ENCODE measurements around the gene RILP. TPM values are rescaled to one million over a fixed set of nuclear protein-coding genes. Genes with fewer than 3 reads are reported as not detected.
A peak's percentile ranks its signal among the peaks of the same experiment; 100 is the strongest.

Gene RILP
- total and polyA plus RNA-seq, 10 of the 15 experiments (the other 5 are each of a cell fraction or from before 2014, with no cell fraction given): 0.60 to 6.1 (median 3.3) TPM; not detected in 1

DNA sequence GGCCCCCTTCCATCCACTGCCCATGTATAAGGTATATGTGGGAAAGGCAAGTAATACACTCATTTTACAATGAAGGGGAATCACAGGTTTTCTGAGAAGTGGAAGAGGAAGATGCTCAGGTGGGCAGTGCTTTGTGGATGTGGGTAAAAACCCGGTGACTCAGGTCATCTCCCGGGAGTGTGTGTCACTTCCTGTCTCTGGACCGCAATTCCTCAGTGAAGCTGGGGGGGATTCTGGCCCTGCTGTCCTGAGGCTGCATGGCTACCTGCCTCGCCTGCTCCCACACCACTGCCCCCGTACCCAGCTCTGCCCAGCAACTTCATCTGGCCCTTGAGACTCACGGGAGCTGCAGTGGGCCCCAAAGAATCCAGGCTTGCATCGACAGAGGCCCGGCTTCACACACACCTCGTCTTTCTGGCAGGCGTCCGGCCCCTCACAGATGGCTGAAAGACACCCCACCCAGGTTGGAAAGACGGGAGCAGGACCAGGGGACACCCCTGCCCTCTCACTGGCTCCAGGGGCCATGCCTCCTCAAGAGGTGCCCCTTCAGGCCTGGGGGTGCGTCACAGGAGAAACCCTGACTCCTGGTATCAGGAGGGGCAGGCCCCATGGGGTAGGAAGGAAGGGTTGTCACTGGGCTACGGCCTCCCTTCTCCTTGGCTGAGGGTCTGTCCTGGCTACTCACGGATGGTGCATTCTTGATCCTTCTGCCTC is 5.0 kb downstream of the RILP start (continued):
- TF ChIP-seq JUND (IDR thresholded peaks at IDR 0.05; ENCODE audit: low read depth, low read length): peak; percentile 7; the same call in 1 of the 2 replicates
- peak; percentile 95 for TF ChIP-seq RUNX3 (IDR thresholded peaks at IDR 0.05; ENCODE audit: low read length)
- no peak for TF ChIP-seq CEBPB (IDR thresholded peaks at IDR 0.05; ENCODE audit: borderline replicate concordance in 1 of 2, low read depth in 2 of 2, low read length in 2 of 2)
- TF ChIP-seq, protein P1, sequence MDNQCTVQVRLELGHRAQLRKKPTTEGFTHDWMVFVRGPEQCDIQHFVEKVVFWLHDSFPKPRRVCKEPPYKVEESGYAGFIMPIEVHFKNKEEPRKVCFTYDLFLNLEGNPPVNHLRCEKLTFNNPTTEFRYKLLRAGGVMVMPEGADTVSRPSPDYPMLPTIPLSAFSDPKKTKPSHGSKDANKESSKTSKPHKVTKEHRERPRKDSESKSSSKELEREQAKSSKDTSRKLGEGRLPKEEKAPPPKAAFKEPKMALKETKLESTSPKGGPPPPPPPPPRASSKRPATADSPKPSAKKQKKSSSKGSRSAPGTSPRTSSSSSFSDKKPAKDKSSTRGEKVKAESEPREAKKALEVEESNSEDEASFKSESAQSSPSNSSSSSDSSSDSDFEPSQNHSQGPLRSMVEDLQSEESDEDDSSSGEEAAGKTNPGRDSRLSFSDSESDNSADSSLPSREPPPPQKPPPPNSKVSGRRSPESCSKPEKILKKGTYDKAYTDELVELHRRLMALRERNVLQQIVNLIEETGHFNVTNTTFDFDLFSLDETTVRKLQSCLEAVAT (IDR thresholded peaks at IDR 0.05): no peak

DNA sequence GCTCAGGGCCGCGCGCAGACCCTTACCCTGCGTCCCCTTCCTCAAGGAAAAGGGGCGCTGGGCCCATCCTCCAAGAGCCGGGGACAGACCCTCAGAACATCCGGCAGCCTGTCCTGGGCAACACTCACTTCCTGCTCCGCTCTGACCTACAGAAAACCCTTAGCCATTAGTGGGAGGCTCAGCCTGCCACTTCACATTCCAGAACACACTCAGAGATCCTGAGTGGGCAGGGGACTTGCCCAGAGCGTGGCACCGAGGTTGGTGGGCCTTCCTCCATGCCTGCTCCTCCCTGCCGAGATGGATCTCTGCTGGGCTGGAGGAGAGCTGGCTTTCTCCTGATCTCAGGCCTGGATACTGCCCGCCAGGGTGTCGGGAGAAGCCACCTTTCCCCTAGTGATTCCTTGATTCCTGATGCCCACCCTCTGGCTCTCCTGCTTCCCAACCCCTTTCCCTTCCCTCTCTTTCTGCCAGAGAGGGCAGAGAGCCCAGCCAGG is 5.6 kb downstream of the RILP start:
- 2% methylated on average over 13 of the region's 13 CpGs for WGBS (ENCODE audit: insufficient coverage, insufficient replicate concordance, low lambda C conversion rate, missing lambda C conversion rate)
- Histone ChIP-seq H2AFZ (ENCODE audit: control insufficient read depth, low read depth, low read length) (peak overlapping the region; percentile 62), H3K27me3 (replicated peaks in 1 of 2; ENCODE audit: control insufficient read depth in 2 of 2, insufficient read depth in 2 of 2, low read length in 1 of 2) (no peaks in the 10 kb centered on the region), H3K79me2 (ENCODE audit: control insufficient read depth, insufficient read depth, low read length) (peaks cover 5% of the 10 kb centered on the region), H3K9me3 (replicated peaks; ENCODE audit: control insufficient read depth, insufficient read depth, low read length) (no peaks in the 10 kb centered on the region), H3K4me1 (ENCODE audit: control insufficient read depth, insufficient read depth, low read length) (peaks cover 30% of the 10 kb centered on the region), H4K20me1 (ENCODE audit: control insufficient read depth, insufficient read depth) (no peaks in the 10 kb centered on the region), H3K27ac (ENCODE audit: control insufficient read depth, insufficient read depth) (peak overlapping the region; percentile 95), H3K9ac (ENCODE audit: control insufficient read depth, insufficient read depth, low read length) (peak overlapping the region; percentile 80), H3K4me3 (peak overlapping the region; percentile 62), H3K4me2 (ENCODE audit: control insufficient read depth, insufficient read depth) (peak overlapping the region; percentile 98), H3K36me3 (ENCODE audit: control insufficient read depth in 2 of 2, insufficient read depth in 2 of 2, low read length in 1 of 2) (no peaks in the 10 kb centered on the region)
- DNase-seq (ENCODE audit: low read depth, low spot score): no peak
- no peak for FAIRE-seq
- RAD21 ChIA-PET (ENCODE audit: unreplicated experiment): interaction anchor here (0.8 to 1.1 kb wide), 2 partner anchors 73 to 78 kb away, joined by 3 read pairs; no protein-coding TSS in a partner anchor
- CTCF ChIA-PET: interaction anchor here (1.4 kb wide), 1 partner anchor 70 kb away, joined by 7 read pairs; no protein-coding TSS in a partner anchor
- peak; percentile 29 for ATAC-seq
- SMC1A ChIA-PET (ENCODE audit: uncharacterized antibody, unreplicated experiment): interaction anchor here (0.6 to 1.9 kb wide), 2 partner anchors 14 to 70 kb away, joined by 3 to 7 read pairs; no protein-coding TSS in a partner anchor
- POLR2A ChIA-PET: interaction anchor here (0.6 to 1.4 kb wide), 5 partner anchors 16 to 568 kb away, joined by 3 to 6 read pairs (median 4); no protein-coding TSS in a partner anchor
- in situ Hi-C loops (cut with MboI): no loop called here
- TSS peak; percentile 75 for BruUV-seq (replicated peaks)
- intact Hi-C loops (cut with micrococcal nuclease; ENCODE audit: unreplicated experiment): loop anchor here (10.0 kb wide), 1 partner anchor 369 kb away; the partner anchor contains the start of genes BHLHA9 and TRARG1
- no peak for TF ChIP-seq STAT3 (IDR thresholded peaks at IDR 0.05; ENCODE audit: low read depth, low read length)
- no peak for TF ChIP-seq BRCA1 (IDR thresholded peaks at IDR 0.05; ENCODE audit: low read depth, low read length)
- TF ChIP-seq SKIL (IDR thresholded peaks at IDR 0.05; ENCODE audit: low read depth, poor library complexity, severe bottlenecking): no peak
- no peak for TF ChIP-seq HDAC2 (IDR thresholded peaks at IDR 0.05)
- no peak for TF ChIP-seq RELA (IDR thresholded peaks at IDR 0.05; ENCODE audit: borderline replicate concordance, partially characterized antibody)
- TF ChIP-seq KDM1A (IDR thresholded peaks at IDR 0.05; ENCODE audit: borderline replicate concordance): no peak
- TF ChIP-seq SUZ12 (IDR thresholded peaks at IDR 0.05; ENCODE audit: unreplicated experiment): no peak
- TF ChIP-seq MEF2B (IDR thresholded peaks at IDR 0.05; ENCODE audit: partially characterized antibody, poor library complexity, severe bottlenecking): no peak
- no peak for TF ChIP-seq PAX5 (IDR thresholded peaks at IDR 0.05; ENCODE audit: borderline replicate concordance, low read depth, low read length)
- TF ChIP-seq KAT2A (conservative IDR thresholded peaks at IDR 0.05; ENCODE audit: control insufficient read depth, low read depth, low read length): no peak
- TF ChIP-seq GABPA (IDR thresholded peaks at IDR 0.05; ENCODE audit: low read depth): no peak
- TF ChIP-seq EGR1 (IDR thresholded peaks at IDR 0.05; ENCODE audit: borderline replicate concordance in 1 of 2, low read depth in 2 of 2, low read length in 2 of 2): no peak
- TF ChIP-seq NBN (IDR thresholded peaks at IDR 0.05): peak; percentile 74; the same call in 1 of the 2 replicates
- TF ChIP-seq POLR2AphosphoS5 (IDR thresholded peaks at IDR 0.05; ENCODE audit: low read length): no peak; the same call in 1 of the 2 replicates
- TF ChIP-seq CHD2 (IDR thresholded peaks at IDR 0.05; ENCODE audit: borderline replicate concordance, low read depth, low read length): 0 out of 2 replicates have a peak, but pooled peaks have one; percentile 14
- no peak for TF ChIP-seq ZNF622 (IDR thresholded peaks at IDR 0.05)

Data from GM12878 (cell line).